Activated CD8-positive, alpha-beta T cell treated with anti-CD3 and anti-CD28 coated beads for 36 hours (primary cell): Measurements from ENCODE around the gene TTC14. TPM values are rescaled to one million over a fixed set of nuclear protein-coding genes. Genes with fewer than 3 reads are reported as not detected.
"Not testable (repeated sequence)": the region's sequence is repeated elsewhere in the genome, so short reads cannot be mapped to it uniquely, and the experiment has no call there.

Source experiments
- ATAC-seq: fragments of 200-7000 bp; cut with Tn5 transposase; one replicate; pipeline ENCODE4 v1.10.0; 2021; ENCODE audit warnings: mild to moderate bottlenecking, moderate library complexity
- CTCF ChIA-PET: fragments of 350-600 bp; sonication (Branson Sonifier 250); formaldehyde crosslinking; loops from one replicate; lab custom pipeline; 2021; ENCODE audit warnings: antibody characterized with exemption; lab: Charles Lee
- POLR2A ChIA-PET: fragments of 350-600 bp; sonication (Branson Sonifier 250); formaldehyde crosslinking; loops from one replicate; lab custom pipeline; 2021; ENCODE audit warnings: antibody characterized with exemption; lab: Charles Lee
- DNase-seq: peaks from one replicate; pipeline ENCODE4 v3.0.0-alpha.2; 2020
- H3K27ac Mint-ChIP-seq: one replicate; pipeline ENCODE4 v1.8.0; 2021; ENCODE audit warnings: mild to moderate bottlenecking, mixed read lengths
- H3K27me3 Mint-ChIP-seq: one replicate; pipeline ENCODE4 v1.8.0; 2021; ENCODE audit warnings: mixed read lengths
- H3K36me3 Mint-ChIP-seq: one replicate; pipeline ENCODE4 v1.8.0; 2021; ENCODE audit warnings: low read depth, mixed read lengths
- H3K4me1 Mint-ChIP-seq: one replicate; pipeline ENCODE4 v1.8.0; 2021; ENCODE audit warnings: low read depth, mixed read lengths
- H3K4me3 Mint-ChIP-seq: one replicate; pipeline ENCODE4 v1.8.0; 2021; ENCODE audit warnings: mild to moderate bottlenecking, moderate library complexity, mixed read lengths
- H3K9me3 Mint-ChIP-seq: one replicate; pipeline ENCODE4 v1.8.0; 2021; ENCODE audit warnings: mixed read lengths
- CTCF ChIP-seq: fragments of 200-600 bp; IDR thresholded peaks from one replicate; pipeline ENCODE4 v1.8.0; 2022; ENCODE audit warnings: antibody characterized with exemption, mild to moderate bottlenecking
- intact Hi-C: fragments of 100-400 bp; cut with micrococcal nuclease; formaldehyde crosslinking; loops from one replicate; pipeline ENCODE4 v1.10.0; 2022
- total RNA-seq, 2 experiments: library from RNA; stranded (reverse); gene quantifications; one replicate each; pipeline ENCODE4 v1.2.3, GENCODE V29; 2021

TTC14 gene
- total RNA-seq, 2 experiments from 2014 or later, result 40.5 to 47.2 TPM

- no peaks in the 10 kb centered on the region for H3K4me1 Mint-ChIP-seq
- no peak overlapping the region for H3K27ac Mint-ChIP-seq
- no peak for ATAC-seq
- H3K4me3 Mint-ChIP-seq, result no peak overlapping the region
- no peak for DNase-seq
- no peak for TF ChIP-seq CTCF
- peaks cover 5% of the 10 kb centered on the region for H3K27me3 Mint-ChIP-seq
- CTCF ChIA-PET, result no interaction called here
- no peaks in the 10 kb centered on the region for H3K36me3 Mint-ChIP-seq
- POLR2A ChIA-PET, result no interaction called here
- H3K9me3 Mint-ChIP-seq, result no peaks in the 10 kb centered on the region
- intact Hi-C loops, result no loop called here
Measured at GRCh38 chr3:180571831-180572598, 29.9 kb upstream of the TTC14 start.

GRCh38 chr3:180575571-180575970 is 26.4 kb upstream of the TTC14 start:
- no peak for DNase-seq
- no peaks in the 10 kb centered on the region for H3K36me3 Mint-ChIP-seq
- intact Hi-C loops, result no loop called here
- H3K27ac Mint-ChIP-seq, result no peak overlapping the region
- ChIA-PET CTCF (no interaction called here), POLR2A (no interaction called here)
- TF ChIP-seq CTCF, result no peak
- H3K9me3 Mint-ChIP-seq, result no peaks in the 10 kb centered on the region
- H3K27me3 Mint-ChIP-seq, result peaks cover 7% of the 10 kb centered on the region
- ATAC-seq, result no peak
- no peak overlapping the region for H3K4me3 Mint-ChIP-seq
- H3K4me1 Mint-ChIP-seq, result no peaks in the 10 kb centered on the region

GRCh38 chr3:180580934-180581333 is 21.0 kb upstream of the TTC14 start:
- H3K4me1 Mint-ChIP-seq, result no peaks in the 10 kb centered on the region
- H3K9me3 Mint-ChIP-seq, result no peaks in the 10 kb centered on the region
- DNase-seq, result no peak
- peaks cover 24% of the 10 kb centered on the region for H3K27me3 Mint-ChIP-seq
- no peak overlapping the region for H3K27ac Mint-ChIP-seq
- no peak overlapping the region for H3K4me3 Mint-ChIP-seq
- ATAC-seq, result no peak
- intact Hi-C loops, result no loop called here
- ChIA-PET CTCF (no interaction called here), POLR2A (no interaction called here)
- TF ChIP-seq CTCF, result no peak
- no peaks in the 10 kb centered on the region for H3K36me3 Mint-ChIP-seq

GRCh38 chr3:180590396-180590795 is 11.6 kb upstream of the TTC14 start:
- H3K9me3 Mint-ChIP-seq, result no peaks in the 10 kb centered on the region
- intact Hi-C loops, result loop anchor here (10.0 kb wide), 1 partner anchor 666 kb away; no protein-coding TSS in a partner anchor
- POLR2A ChIA-PET, result no interaction called here

GRCh38 chr3:180593631-180594030 is 8.3 kb upstream of the TTC14 start:
- H3K4me1 Mint-ChIP-seq, H3K36me3 Mint-ChIP-seq, H3K9me3 Mint-ChIP-seq, H3K27ac Mint-ChIP-seq, POLR2A ChIA-PET, H3K4me3 Mint-ChIP-seq, ATAC-seq, CTCF ChIA-PET, DNase-seq: not testable (repeated sequence)
- intact Hi-C loops, result loop anchor here (10.0 kb wide), 1 partner anchor 669 kb away; no protein-coding TSS in a partner anchor
- H3K27me3 Mint-ChIP-seq, result peaks cover 22% of the 10 kb centered on the region

More at GRCh38 chr3:180590396-180590795, 11.6 kb upstream of the TTC14 start:
- H3K27ac Mint-ChIP-seq, result no peak overlapping the region
- no peak for TF ChIP-seq CTCF
- H3K36me3 Mint-ChIP-seq, result no peaks in the 10 kb centered on the region
- CTCF ChIA-PET, result no interaction called here
- H3K27me3 Mint-ChIP-seq, result peaks cover 31% of the 10 kb centered on the region
- H3K4me3 Mint-ChIP-seq, result no peak overlapping the region
- H3K4me1 Mint-ChIP-seq, result no peaks in the 10 kb centered on the region
- ATAC-seq (no peak), DNase-seq (no peak)
